Measurements from ENCODE around the gene ADGRG2. TPM values are rescaled to one million over a fixed set of nuclear protein-coding genes. Genes with fewer than 3 reads are reported as not detected.

Gene ADGRG2
- total RNA-seq, 3 donors from 2014 or later (not counting 1 experiment from before 2014, with no cell fraction given), result not detected

- H3K4me3 Mint-ChIP-seq, result no peak overlapping the region
- no peaks in the 10 kb centered on the region for H3K9me3 ChIP-seq (ENCODE audit: control insufficient read depth, insufficient read depth, low read length)
- H3K36me3 Mint-ChIP-seq, result no peaks in the 10 kb centered on the region
- no peak for ATAC-seq
- H3K27ac Mint-ChIP-seq, result no peak overlapping the region
- H3K4me1 Mint-ChIP-seq, result no peaks in the 10 kb centered on the region
- WGBS (ENCODE audit: insufficient coverage), result 93% methylated on average over 3 of the region's 4 CpGs
- no peak overlapping the region for H3K4me3 ChIP-seq (ENCODE audit: low read length)
- no peaks in the 10 kb centered on the region for H3K36me3 ChIP-seq (ENCODE audit: control insufficient read depth, insufficient read depth, low read length)
- no peaks in the 10 kb centered on the region for H3K27me3 ChIP-seq (ENCODE audit: control insufficient read depth, insufficient read depth, low read length)
- no peak for TF ChIP-seq CTCF (IDR thresholded peaks at IDR 0.05)
- H3K27ac ChIP-seq (ENCODE audit: low read length), result no peak overlapping the region
- intact Hi-C loops (cut with micrococcal nuclease), result no loop called here
- DNase-seq, result no peak
- peaks cover 0 to 2% of the 10 kb centered on the region in 2 donors for H3K27me3 Mint-ChIP-seq (ENCODE audit: low read depth in 2 of 2)
- H3K9me3 Mint-ChIP-seq, result no peaks in the 10 kb centered on the region
- no peaks in the 10 kb centered on the region for H3K4me1 ChIP-seq (ENCODE audit: control insufficient read depth, insufficient read depth, low read length)
Measured at GRCh38 chrX:18997916-18998315, 124.4 kb downstream of the ADGRG2 start.

- ATAC-seq (no peak), DNase-seq (no peak)
- Mint-ChIP-seq H3K4me3 (no peak overlapping the region), H3K27me3 (ENCODE audit: low read depth in 2 of 2) (peaks cover 0 to 2% of the 10 kb centered on the region in 2 donors), H3K27ac (no peak overlapping the region), H3K36me3 (no peaks in the 10 kb centered on the region), H3K9me3 (no peaks in the 10 kb centered on the region), H3K4me1 (no peaks in the 10 kb centered on the region)
- TF ChIP-seq CTCF (IDR thresholded peaks at IDR 0.05), result no peak
- Histone ChIP-seq H3K36me3 (ENCODE audit: control insufficient read depth, insufficient read depth, low read length) (no peaks in the 10 kb centered on the region), H3K9me3 (ENCODE audit: control insufficient read depth, insufficient read depth, low read length) (no peaks in the 10 kb centered on the region), H3K4me3 (ENCODE audit: low read length) (no peak overlapping the region), H3K27me3 (ENCODE audit: control insufficient read depth, insufficient read depth, low read length) (no peaks in the 10 kb centered on the region), H3K4me1 (ENCODE audit: control insufficient read depth, insufficient read depth, low read length) (no peaks in the 10 kb centered on the region), H3K27ac (ENCODE audit: low read length) (no peak overlapping the region)
- intact Hi-C loops (cut with micrococcal nuclease), result no loop called here
Measured at GRCh38 chrX:18996536-18996935, 125.7 kb downstream of the ADGRG2 start.

- Mint-ChIP-seq H3K4me3 (no peak overlapping the region), H3K36me3 (no peaks in the 10 kb centered on the region), H3K27ac (no peak overlapping the region), H3K4me1 (no peaks in the 10 kb centered on the region), H3K27me3 (ENCODE audit: low read depth in 2 of 2) (peaks cover 0 to 2% of the 10 kb centered on the region in 2 donors), H3K9me3 (no peaks in the 10 kb centered on the region)
- Histone ChIP-seq H3K27ac (ENCODE audit: low read length) (no peak overlapping the region), H3K27me3 (ENCODE audit: control insufficient read depth, insufficient read depth, low read length) (no peaks in the 10 kb centered on the region), H3K4me1 (ENCODE audit: control insufficient read depth, insufficient read depth, low read length) (no peaks in the 10 kb centered on the region), H3K9me3 (ENCODE audit: control insufficient read depth, insufficient read depth, low read length) (no peaks in the 10 kb centered on the region), H3K4me3 (ENCODE audit: low read length) (no peak overlapping the region), H3K36me3 (ENCODE audit: control insufficient read depth, insufficient read depth, low read length) (no peaks in the 10 kb centered on the region)
- 94% methylated on average over 3 of the region's 3 CpGs for WGBS (ENCODE audit: insufficient coverage)
- TF ChIP-seq CTCF (IDR thresholded peaks at IDR 0.05), result no peak
- ATAC-seq (no peak), DNase-seq (no peak)
- intact Hi-C loops (cut with micrococcal nuclease), result no loop called here
Measured at GRCh38 chrX:18995221-18995620, 127.0 kb downstream of the ADGRG2 start.

GRCh38 chrX:18994713-18995112 is 127.6 kb downstream of the ADGRG2 start:
- intact Hi-C loops (cut with micrococcal nuclease), result no loop called here
- Mint-ChIP-seq H3K4me1 (no peaks in the 10 kb centered on the region), H3K4me3 (no peak overlapping the region), H3K36me3 (no peaks in the 10 kb centered on the region), H3K27ac (no peak overlapping the region), H3K27me3 (ENCODE audit: low read depth in 2 of 2) (peaks cover 0 to 2% of the 10 kb centered on the region in 2 donors), H3K9me3 (no peaks in the 10 kb centered on the region)
- no peaks in the 10 kb centered on the region for H3K9me3 ChIP-seq (ENCODE audit: control insufficient read depth, insufficient read depth, low read length)
- TF ChIP-seq CTCF (IDR thresholded peaks at IDR 0.05), result no peak
- no peak overlapping the region for H3K4me3 ChIP-seq (ENCODE audit: low read length)
- H3K27me3 ChIP-seq (ENCODE audit: control insufficient read depth, insufficient read depth, low read length), result no peaks in the 10 kb centered on the region
- no peak overlapping the region for H3K27ac ChIP-seq (ENCODE audit: low read length)
- no peak for ATAC-seq
- DNase-seq, result no peak
- WGBS (ENCODE audit: insufficient coverage), result no CpG with 5 or more reads among the region's 3 CpGs
- no peaks in the 10 kb centered on the region for H3K4me1 ChIP-seq (ENCODE audit: control insufficient read depth, insufficient read depth, low read length)
- no peaks in the 10 kb centered on the region for H3K36me3 ChIP-seq (ENCODE audit: control insufficient read depth, insufficient read depth, low read length)

Data from natural killer cell (primary cell).